Endothelial cell of umbilical vein (primary cell): ENCODE data around the gene FGR.
"Not testable (repeated sequence)": the region's sequence is repeated elsewhere in the genome, so short reads cannot be mapped to it uniquely, and the experiment has no call there.

Experiments
- CTCF ChIP-seq, 2 donors: IDR thresholded peaks; 1 replicate in 1 of 2; 2 replicates in 1 of 2; pipeline ENCODE4 v1.5.1; 2011; ENCODE audit warnings: low read length in 2 of 2, mild to moderate bottlenecking in 2 of 2, moderate library complexity in 2 of 2, control low read depth in 1 of 2, inconsistent platforms in 1 of 2, low read depth in 1 of 2; ENCODE audit not compliant: insufficient read depth in 1 of 2; ENCODE audit errors: extremely low read depth in 1 of 2
- EZH2 ChIP-seq: IDR thresholded peaks from 2 replicates; pipeline ENCODE4 v1.6.1; 2012; ENCODE audit warnings: borderline replicate concordance, low read depth, mild to moderate bottlenecking, moderate library complexity, low read length, inconsistent platforms; ENCODE audit not compliant: severe bottlenecking
- FOS ChIP-seq: IDR thresholded peaks from 2 replicates; pipeline ENCODE4 v1.6.1; 2011; ENCODE audit warnings: mild to moderate bottlenecking, low read length, moderate library complexity, borderline replicate concordance; ENCODE audit not compliant: insufficient read depth
- GATA2 ChIP-seq: IDR thresholded peaks from 2 replicates; pipeline ENCODE4 v1.7.0; 2011; ENCODE audit warnings: low read depth, mild to moderate bottlenecking, moderate library complexity, mixed read lengths, low read length; ENCODE audit not compliant: insufficient read length, insufficient read depth
- MAX ChIP-seq: IDR thresholded peaks from 2 replicates; pipeline ENCODE4 v1.6.1; 2011; ENCODE audit not compliant: insufficient read depth, insufficient read length
- MYC ChIP-seq: IDR thresholded peaks from one replicate; pipeline ENCODE4 v1.6.1; 2011; ENCODE audit warnings: mild to moderate bottlenecking, low read depth, low read length
- POLR2A ChIP-seq: IDR thresholded peaks from 2 replicates; pipeline ENCODE4 v1.6.1; 2012; ENCODE audit warnings: low read depth, mild to moderate bottlenecking, control low read depth, low read length
- POLR2AphosphoS5 ChIP-seq: IDR thresholded peaks from 2 replicates; pipeline ENCODE4 v1.6.1; 2012; ENCODE audit warnings: low read depth, mild to moderate bottlenecking, control low read depth, low read length, moderate library complexity; ENCODE audit not compliant: insufficient read depth

DNA sequence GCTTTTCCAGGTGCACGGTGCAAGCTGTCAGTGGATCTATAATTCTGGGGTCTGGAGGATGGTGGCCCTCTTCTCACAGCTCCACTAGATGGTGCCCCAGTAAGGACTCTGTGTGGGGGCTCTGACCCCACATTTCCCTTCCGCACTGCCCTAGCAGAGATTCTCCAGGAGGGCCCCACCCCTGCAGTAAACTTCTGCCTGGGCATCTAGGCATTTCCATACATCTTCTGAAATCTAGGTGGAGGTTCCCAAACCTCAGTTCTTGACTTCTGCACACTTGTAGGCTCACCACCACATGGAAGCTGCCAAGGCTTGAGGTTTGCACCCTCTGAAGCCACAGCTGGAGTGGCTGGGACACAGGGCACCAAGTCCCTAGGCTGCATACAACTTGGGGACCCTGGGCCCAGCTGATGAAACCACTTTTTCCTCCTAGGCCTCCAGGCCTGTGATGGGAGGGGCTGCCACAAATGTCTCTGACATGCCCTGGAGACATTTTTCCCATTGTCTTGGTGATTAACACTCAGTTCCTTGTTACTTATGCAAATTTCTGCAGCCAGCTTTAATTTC is 45.3 kb upstream of the FGR start:
- not testable (repeated sequence) for TF ChIP-seq GATA2; POLR2A; CTCF (IDR thresholded peaks at IDR 0.05; ENCODE audit: extremely low read depth in 1 of 2, insufficient read depth in 1 of 2, low read depth in 1 of 2, low read length in 2 of 2); MYC; EZH2; POLR2AphosphoS5; MAX; FOS
